ENCODE data around the gene CADPS2. TPM values are rescaled to one million over a fixed set of nuclear protein-coding genes. Genes with fewer than 3 reads are reported as not detected.

Gene CADPS2
- total and polyA plus RNA-seq, 12 donors: 14.6 to 103 (median 39.4) TPM

DNA sequence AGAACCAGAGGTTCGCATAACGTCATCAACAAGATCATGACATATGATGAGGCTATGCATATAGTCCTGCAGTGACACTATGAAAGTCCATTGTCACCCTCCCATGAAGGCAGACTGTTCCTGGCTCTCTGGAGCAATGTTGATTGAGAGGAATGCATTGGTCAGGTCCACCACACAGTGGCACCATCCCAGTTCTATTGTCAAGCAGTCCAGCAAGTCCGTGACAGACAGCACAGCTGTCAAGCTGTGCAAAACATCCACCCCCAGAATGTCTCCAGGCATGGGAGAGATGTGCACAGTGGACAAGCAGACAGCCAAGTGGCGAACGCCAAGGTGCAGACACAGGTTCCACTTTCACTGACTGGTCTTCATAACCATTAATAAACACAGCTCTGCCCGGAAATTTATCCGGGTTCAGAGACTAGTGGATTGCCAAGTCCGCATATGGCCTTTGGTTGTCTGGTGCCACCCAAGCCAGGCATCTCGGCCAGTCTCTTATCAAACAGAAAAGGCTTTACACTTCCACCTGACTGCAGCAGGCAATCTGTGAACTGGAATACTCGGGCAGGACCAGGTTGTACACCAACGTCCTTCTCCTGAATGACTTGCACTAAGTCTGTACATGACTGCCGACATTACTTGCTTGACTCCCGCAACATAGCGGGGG is 194.6 kb downstream of the CADPS2 start:
- intact Hi-C loops (cut with DNase I): no loop called here
- Histone ChIP-seq H3K9me3 (replicated peaks in 1 of 3) (no peaks in the 10 kb centered on the region), H3K4me3 (no peak overlapping the region), H3K4me1 (replicated peaks in 1 of 2) (no peaks in the 10 kb centered on the region), H3K36me3 (replicated peaks in 1 of 2) (no peaks in the 10 kb centered on the region), H3K27ac (no peak overlapping the region), H3K27me3 (no peaks in the 10 kb centered on the region)
- no peak for TF ChIP-seq POLR2A (IDR thresholded peaks at IDR 0.05)
- TF ChIP-seq, protein P1, sequence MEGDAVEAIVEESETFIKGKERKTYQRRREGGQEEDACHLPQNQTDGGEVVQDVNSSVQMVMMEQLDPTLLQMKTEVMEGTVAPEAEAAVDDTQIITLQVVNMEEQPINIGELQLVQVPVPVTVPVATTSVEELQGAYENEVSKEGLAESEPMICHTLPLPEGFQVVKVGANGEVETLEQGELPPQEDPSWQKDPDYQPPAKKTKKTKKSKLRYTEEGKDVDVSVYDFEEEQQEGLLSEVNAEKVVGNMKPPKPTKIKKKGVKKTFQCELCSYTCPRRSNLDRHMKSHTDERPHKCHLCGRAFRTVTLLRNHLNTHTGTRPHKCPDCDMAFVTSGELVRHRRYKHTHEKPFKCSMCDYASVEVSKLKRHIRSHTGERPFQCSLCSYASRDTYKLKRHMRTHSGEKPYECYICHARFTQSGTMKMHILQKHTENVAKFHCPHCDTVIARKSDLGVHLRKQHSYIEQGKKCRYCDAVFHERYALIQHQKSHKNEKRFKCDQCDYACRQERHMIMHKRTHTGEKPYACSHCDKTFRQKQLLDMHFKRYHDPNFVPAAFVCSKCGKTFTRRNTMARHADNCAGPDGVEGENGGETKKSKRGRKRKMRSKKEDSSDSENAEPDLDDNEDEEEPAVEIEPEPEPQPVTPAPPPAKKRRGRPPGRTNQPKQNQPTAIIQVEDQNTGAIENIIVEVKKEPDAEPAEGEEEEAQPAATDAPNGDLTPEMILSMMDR (IDR thresholded peaks at IDR 0.05): no peak
- DNase-seq: no peak
- WGBS, 4 donors: 94 to 98% (median 96%) methylated on average over 5 to 14 of the region's 14 CpGs

DNA sequence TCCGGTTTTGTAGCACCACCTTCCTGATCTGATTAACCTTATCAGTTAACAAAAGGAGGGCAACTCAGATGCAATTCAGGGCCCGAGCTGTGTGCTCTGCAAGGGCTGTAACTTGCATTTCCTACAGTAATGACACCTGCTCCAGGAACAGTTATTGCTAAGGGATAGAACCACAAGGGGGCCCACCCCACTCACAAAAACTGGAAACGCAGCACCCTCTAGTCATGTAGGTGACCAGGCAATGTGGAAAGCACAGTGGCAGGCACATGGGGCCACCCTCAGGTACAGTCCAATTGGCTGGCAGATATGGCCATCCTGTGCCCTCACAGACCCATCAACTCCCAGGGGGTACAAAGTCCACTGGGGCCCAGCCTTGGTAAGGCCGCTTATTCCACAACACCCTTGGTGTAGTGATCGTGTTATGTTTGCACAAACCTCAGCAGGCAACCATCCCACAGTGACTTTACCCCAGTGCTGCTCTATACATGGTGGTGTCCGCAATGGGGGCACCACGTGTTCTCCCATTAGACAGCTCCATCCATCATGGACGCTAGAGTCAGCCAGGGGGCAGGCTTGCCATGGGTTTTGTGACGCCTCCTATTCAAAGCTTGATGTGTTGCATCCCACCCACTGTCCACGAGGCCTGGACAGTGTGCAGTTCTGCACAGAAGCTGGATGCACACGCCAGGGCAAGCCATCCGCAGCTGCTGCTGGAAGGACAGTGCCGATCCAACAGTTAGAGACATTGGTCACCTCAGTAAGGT is 196.7 kb downstream of the CADPS2 start:
- WGBS, 4 donors: 92 to 96% (median 94%) methylated on average over 10 to 13 of the region's 13 CpGs
- no peak overlapping the region for H3K27ac ChIP-seq
- H3K36me3 ChIP-seq (replicated peaks in 1 of 2): no peaks in the 10 kb centered on the region
- H3K27me3 ChIP-seq: no peaks in the 10 kb centered on the region
- DNase-seq: no peak
- no peak for TF ChIP-seq POLR2A (IDR thresholded peaks at IDR 0.05)
- TF ChIP-seq, protein P1 (IDR thresholded peaks at IDR 0.05): no peak
- no peaks in the 10 kb centered on the region for H3K4me1 ChIP-seq (replicated peaks in 1 of 2)
- no peaks in the 10 kb centered on the region for H3K9me3 ChIP-seq (replicated peaks in 1 of 3)
- intact Hi-C loops (cut with DNase I): no loop called here
- H3K4me3 ChIP-seq: no peak overlapping the region

DNA sequence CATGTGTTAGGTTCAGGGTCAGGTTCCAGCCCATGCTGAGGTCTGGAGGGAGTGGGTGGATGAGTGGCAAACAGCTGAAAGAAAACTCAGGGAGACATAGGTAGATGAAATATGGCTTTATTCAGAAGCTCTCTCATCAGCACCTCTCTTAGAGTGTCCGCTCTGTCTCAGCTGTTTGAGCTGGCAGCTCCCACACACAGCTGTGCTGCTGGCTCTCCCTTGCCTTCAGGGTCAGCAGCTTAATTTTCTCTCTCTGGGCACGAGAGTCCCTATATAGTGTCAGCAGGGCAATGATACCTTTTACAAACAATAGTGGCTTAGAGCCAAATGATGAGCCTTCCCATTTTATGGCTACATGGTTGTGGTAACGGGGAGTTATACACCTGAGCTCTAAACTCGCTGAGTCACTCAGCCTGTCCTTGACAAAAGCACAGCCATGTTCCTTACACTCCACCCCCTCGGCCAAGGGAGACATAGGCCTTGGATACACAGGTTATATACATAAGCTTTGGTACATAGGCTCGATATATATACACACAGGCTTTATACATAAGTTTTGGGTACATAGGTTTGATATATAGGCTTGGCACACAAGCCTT is 197.8 kb downstream of the CADPS2 start:
- no peak overlapping the region for H3K27ac ChIP-seq
- no peak overlapping the region for H3K4me3 ChIP-seq
- no peak for DNase-seq
- no peaks in the 10 kb centered on the region for H3K4me1 ChIP-seq (replicated peaks in 1 of 2)
- no peaks in the 10 kb centered on the region for H3K9me3 ChIP-seq (replicated peaks in 1 of 3)
- H3K27me3 ChIP-seq: no peaks in the 10 kb centered on the region
- intact Hi-C loops (cut with DNase I): no loop called here
- H3K36me3 ChIP-seq (replicated peaks in 1 of 2): no peaks in the 10 kb centered on the region
- TF ChIP-seq, protein P1 (IDR thresholded peaks at IDR 0.05): no peak
- no peak for TF ChIP-seq POLR2A (IDR thresholded peaks at IDR 0.05)
- WGBS, 4 donors: 62 to 95% (median 68%) methylated on average over 2 to 6 of the region's 6 CpGs

DNA sequence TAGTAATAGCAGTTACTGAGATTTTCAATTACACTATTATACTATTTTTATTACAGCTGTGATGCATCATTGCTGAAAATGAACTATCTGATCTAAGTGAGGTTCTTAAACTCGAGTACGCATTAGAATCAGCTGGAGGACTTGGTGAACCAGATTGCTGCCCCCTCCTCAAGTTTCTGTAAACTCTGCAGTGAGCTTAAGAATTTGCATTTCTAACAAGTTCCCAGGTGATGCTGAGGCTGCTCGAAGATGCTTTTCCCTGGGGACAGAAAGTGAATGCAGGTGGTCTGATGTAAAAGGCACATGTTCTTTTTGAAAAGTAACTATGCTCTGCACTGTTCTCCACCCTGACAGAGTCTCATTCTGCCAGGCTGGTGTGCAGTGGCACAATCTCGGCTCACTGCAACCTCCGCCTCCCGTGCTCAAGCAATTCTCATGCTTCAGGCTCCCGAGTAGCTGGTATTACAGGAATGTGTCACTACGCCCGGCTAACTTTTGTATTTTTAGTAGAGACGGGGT is 199.8 kb downstream of the CADPS2 start:
- Histone ChIP-seq H3K9me3 (replicated peaks in 1 of 3) (no peaks in the 10 kb centered on the region), H3K36me3 (replicated peaks in 1 of 2) (no peaks in the 10 kb centered on the region), H3K27me3 (no peaks in the 10 kb centered on the region), H3K27ac (no peak overlapping the region), H3K4me1 (replicated peaks in 1 of 2) (no peaks in the 10 kb centered on the region), H3K4me3 (no peak overlapping the region)
- intact Hi-C loops (cut with DNase I): no loop called here
- TF ChIP-seq POLR2A (IDR thresholded peaks at IDR 0.05): no peak
- TF ChIP-seq, protein P1 (IDR thresholded peaks at IDR 0.05): no peak
- 72 to 87% (median 82%) methylated on average over 10 of the region's 10 CpGs for WGBS, 4 donors
- DNase-seq: no peak
